ENCODE measurements around the gene PKDREJ.

DNA sequence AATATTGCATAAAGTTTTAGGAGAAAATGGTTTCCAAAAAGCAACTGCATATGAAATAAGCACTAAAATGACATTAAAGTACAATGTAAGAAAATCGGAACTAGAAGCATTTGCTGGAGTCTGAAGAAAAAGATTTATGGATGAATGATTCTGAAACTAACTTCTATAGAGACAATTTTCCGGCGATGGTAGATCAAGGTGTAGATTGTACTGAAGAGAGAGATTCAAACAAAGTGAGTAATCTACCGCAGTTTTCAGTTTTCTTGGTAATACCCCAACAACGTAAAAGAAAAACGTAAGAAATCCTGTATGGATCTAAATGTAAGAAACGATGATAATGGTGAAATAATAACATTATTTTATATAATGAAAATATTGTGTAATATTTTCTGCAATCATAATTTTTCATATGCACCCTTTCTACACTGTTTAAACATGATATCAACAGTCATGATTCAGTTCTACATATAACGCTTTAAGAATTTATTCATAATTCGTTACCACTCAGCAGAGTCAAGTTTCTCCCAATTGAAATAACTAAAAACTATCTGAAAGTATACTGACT, 11.2 kb downstream of the PKDREJ start:
- TF ChIP-seq, protein P1, sequence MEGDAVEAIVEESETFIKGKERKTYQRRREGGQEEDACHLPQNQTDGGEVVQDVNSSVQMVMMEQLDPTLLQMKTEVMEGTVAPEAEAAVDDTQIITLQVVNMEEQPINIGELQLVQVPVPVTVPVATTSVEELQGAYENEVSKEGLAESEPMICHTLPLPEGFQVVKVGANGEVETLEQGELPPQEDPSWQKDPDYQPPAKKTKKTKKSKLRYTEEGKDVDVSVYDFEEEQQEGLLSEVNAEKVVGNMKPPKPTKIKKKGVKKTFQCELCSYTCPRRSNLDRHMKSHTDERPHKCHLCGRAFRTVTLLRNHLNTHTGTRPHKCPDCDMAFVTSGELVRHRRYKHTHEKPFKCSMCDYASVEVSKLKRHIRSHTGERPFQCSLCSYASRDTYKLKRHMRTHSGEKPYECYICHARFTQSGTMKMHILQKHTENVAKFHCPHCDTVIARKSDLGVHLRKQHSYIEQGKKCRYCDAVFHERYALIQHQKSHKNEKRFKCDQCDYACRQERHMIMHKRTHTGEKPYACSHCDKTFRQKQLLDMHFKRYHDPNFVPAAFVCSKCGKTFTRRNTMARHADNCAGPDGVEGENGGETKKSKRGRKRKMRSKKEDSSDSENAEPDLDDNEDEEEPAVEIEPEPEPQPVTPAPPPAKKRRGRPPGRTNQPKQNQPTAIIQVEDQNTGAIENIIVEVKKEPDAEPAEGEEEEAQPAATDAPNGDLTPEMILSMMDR (conservative IDR thresholded peaks at IDR 0.05; ENCODE audit: low read depth in 2 of 2) = no peak
- TF ChIP-seq, protein P2, sequence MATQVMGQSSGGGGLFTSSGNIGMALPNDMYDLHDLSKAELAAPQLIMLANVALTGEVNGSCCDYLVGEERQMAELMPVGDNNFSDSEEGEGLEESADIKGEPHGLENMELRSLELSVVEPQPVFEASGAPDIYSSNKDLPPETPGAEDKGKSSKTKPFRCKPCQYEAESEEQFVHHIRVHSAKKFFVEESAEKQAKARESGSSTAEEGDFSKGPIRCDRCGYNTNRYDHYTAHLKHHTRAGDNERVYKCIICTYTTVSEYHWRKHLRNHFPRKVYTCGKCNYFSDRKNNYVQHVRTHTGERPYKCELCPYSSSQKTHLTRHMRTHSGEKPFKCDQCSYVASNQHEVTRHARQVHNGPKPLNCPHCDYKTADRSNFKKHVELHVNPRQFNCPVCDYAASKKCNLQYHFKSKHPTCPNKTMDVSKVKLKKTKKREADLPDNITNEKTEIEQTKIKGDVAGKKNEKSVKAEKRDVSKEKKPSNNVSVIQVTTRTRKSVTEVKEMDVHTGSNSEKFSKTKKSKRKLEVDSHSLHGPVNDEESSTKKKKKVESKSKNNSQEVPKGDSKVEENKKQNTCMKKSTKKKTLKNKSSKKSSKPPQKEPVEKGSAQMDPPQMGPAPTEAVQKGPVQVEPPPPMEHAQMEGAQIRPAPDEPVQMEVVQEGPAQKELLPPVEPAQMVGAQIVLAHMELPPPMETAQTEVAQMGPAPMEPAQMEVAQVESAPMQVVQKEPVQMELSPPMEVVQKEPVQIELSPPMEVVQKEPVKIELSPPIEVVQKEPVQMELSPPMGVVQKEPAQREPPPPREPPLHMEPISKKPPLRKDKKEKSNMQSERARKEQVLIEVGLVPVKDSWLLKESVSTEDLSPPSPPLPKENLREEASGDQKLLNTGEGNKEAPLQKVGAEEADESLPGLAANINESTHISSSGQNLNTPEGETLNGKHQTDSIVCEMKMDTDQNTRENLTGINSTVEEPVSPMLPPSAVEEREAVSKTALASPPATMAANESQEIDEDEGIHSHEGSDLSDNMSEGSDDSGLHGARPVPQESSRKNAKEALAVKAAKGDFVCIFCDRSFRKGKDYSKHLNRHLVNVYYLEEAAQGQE (IDR thresholded peaks at IDR 0.05; ENCODE audit: unreplicated experiment) = no peak
- TF ChIP-seq POLR2AphosphoS5 (IDR thresholded peaks at IDR 0.05; ENCODE audit: low read depth) (no peak), STAT1 (IDR thresholded peaks at IDR 0.05; ENCODE audit: unreplicated experiment) (no peak), EZH2phosphoT487 (IDR thresholded peaks at IDR 0.05; ENCODE audit: unreplicated experiment) (no peak), EZH2 (IDR thresholded peaks at IDR 0.05; ENCODE audit: low read depth, unreplicated experiment) (no peak), JUNB (IDR thresholded peaks at IDR 0.05; ENCODE audit: unreplicated experiment) (no peak), ZNF331 (CRISPR knock-in tag; IDR thresholded peaks at IDR 0.05; ENCODE audit: low read depth) (no peak), CREB1 (CRISPR knock-in tag; IDR thresholded peaks at IDR 0.05; ENCODE audit: low read depth) (no peak), NANOG (IDR thresholded peaks at IDR 0.05; ENCODE audit: borderline replicate concordance) (no peak), ZNF114 (CRISPR knock-in tag; IDR thresholded peaks at IDR 0.05) (no peak)
- TF ChIP-seq, protein P3, sequence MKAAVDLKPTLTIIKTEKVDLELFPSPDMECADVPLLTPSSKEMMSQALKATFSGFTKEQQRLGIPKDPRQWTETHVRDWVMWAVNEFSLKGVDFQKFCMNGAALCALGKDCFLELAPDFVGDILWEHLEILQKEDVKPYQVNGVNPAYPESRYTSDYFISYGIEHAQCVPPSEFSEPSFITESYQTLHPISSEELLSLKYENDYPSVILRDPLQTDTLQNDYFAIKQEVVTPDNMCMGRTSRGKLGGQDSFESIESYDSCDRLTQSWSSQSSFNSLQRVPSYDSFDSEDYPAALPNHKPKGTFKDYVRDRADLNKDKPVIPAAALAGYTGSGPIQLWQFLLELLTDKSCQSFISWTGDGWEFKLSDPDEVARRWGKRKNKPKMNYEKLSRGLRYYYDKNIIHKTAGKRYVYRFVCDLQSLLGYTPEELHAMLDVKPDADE (IDR thresholded peaks at IDR 0.05) = no peak
- TF ChIP-seq, protein P4, sequence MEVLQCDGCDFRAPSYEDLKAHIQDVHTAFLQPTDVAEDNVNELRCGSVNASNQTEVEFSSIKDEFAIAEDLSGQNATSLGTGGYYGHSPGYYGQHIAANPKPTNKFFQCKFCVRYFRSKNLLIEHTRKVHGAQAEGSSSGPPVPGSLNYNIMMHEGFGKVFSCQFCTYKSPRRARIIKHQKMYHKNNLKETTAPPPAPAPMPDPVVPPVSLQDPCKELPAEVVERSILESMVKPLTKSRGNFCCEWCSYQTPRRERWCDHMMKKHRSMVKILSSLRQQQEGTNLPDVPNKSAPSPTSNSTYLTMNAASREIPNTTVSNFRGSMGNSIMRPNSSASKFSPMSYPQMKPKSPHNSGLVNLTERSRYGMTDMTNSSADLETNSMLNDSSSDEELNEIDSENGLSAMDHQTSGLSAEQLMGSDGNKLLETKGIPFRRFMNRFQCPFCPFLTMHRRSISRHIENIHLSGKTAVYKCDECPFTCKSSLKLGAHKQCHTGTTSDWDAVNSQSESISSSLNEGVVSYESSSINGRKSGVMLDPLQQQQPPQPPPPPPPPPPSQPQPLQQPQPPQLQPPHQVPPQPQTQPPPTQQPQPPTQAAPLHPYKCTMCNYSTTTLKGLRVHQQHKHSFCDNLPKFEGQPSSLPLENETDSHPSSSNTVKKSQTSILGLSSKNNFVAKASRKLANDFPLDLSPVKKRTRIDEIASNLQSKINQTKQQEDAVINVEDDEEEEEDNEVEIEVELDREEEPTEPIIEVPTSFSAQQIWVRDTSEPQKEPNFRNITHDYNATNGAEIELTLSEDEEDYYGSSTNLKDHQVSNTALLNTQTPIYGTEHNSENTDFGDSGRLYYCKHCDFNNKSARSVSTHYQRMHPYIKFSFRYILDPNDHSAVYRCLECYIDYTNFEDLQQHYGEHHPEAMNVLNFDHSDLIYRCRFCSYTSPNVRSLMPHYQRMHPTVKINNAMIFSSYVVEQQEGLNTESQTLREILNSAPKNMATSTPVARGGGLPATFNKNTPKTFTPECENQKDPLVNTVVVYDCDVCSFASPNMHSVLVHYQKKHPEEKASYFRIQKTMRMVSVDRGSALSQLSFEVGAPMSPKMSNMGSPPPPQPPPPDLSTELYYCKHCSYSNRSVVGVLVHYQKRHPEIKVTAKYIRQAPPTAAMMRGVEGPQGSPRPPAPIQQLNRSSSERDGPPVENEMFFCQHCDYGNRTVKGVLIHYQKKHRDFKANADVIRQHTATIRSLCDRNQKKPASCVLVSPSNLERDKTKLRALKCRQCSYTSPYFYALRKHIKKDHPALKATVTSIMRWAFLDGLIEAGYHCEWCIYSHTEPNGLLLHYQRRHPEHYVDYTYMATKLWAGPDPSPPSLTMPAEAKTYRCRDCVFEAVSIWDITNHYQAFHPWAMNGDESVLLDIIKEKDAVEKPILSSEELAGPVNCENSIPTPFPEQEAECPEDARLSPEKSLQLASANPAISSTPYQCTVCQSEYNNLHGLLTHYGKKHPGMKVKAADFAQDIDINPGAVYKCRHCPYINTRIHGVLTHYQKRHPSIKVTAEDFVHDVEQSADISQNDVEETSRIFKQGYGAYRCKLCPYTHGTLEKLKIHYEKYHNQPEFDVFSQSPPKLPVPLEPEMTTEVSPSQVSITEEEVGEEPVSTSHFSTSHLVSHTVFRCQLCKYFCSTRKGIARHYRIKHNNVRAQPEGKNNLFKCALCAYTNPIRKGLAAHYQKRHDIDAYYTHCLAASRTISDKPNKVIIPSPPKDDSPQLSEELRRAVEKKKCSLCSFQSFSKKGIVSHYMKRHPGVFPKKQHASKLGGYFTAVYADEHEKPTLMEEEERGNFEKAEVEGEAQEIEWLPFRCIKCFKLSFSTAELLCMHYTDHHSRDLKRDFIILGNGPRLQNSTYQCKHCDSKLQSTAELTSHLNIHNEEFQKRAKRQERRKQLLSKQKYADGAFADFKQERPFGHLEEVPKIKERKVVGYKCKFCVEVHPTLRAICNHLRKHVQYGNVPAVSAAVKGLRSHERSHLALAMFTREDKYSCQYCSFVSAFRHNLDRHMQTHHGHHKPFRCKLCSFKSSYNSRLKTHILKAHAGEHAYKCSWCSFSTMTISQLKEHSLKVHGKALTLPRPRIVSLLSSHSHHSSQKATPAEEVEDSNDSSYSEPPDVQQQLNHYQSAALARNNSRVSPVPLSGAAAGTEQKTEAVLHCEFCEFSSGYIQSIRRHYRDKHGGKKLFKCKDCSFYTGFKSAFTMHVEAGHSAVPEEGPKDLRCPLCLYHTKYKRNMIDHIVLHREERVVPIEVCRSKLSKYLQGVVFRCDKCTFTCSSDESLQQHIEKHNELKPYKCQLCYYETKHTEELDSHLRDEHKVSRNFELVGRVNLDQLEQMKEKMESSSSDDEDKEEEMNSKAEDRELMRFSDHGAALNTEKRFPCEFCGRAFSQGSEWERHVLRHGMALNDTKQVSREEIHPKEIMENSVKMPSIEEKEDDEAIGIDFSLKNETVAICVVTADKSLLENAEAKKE (CRISPR knock-in tag; IDR thresholded peaks at IDR 0.05) = no peak

Data from GM23338 (cell line).